Ovary (tissue), 3 donors: ENCODE results near the gene SLC17A6.

Experiments
- CTCF ChIP-seq, 3 donors: fragments of 450-650 bp in 2 of 3; fragments of 200-600 bp in 1 of 3; IDR thresholded peaks; one replicate each; pipeline versions ENCODE4 v1.5.1 to v1.8.0; 2016 to 2022; ENCODE audit warnings: antibody characterized with exemption in 3 of 3, mild to moderate bottlenecking in 1 of 3
- EP300 ChIP-seq: sonication (generic); formaldehyde crosslinking; IDR thresholded peaks from one replicate; pipeline ENCODE4 v1.6.1; 2017; ENCODE audit warnings: antibody characterized with exemption
- POLR2A ChIP-seq: fragments of 450-650 bp; IDR thresholded peaks from one replicate; pipeline ENCODE4 v1.6.1; 2017; ENCODE audit warnings: antibody characterized with exemption, mild to moderate bottlenecking, moderate library complexity
- donor health status: DM: no; HTN: no; CAD: no.

GRCh38 chr11:22359295-22359694 lies 21.1 kb downstream of the SLC17A6 start:
- TF ChIP-seq CTCF (IDR thresholded peaks at IDR 0.05) = no peak
- no peak for TF ChIP-seq POLR2A
- no peak for TF ChIP-seq EP300
